ENCODE results near the gene LBX1. TPM values are rescaled to one million over a fixed set of nuclear protein-coding genes. Genes with fewer than 3 reads are reported as not detected.

Gene LBX1
- total RNA-seq, 1 donor from 2014 or later: not detected

- H3K27ac Mint-ChIP-seq: no peak overlapping the region
- no peak for TF ChIP-seq CTCF (IDR thresholded peaks at IDR 0.05; ENCODE audit: unreplicated experiment)
- H3K9me3 Mint-ChIP-seq: peaks cover 5% of the 10 kb centered on the region
- peaks cover 35% of the 10 kb centered on the region for H3K4me1 Mint-ChIP-seq
- peaks cover 3% of the 10 kb centered on the region for H3K36me3 Mint-ChIP-seq
- no peak overlapping the region for H3K4me3 Mint-ChIP-seq
- peaks cover 16% of the 10 kb centered on the region for H3K27me3 Mint-ChIP-seq (ENCODE audit: low read depth)
- no peak for DNase-seq (ENCODE audit: low spot score in 2 of 2, unreplicated experiment in 2 of 2)
Measured at GRCh38 chr10:101261702-101262101, 32.4 kb upstream of the LBX1 start.

GRCh38 chr10:101260764-101261481, 31.7 kb upstream of the LBX1 start:
- Mint-ChIP-seq H3K9me3 (peaks cover 5% of the 10 kb centered on the region), H3K4me3 (no peak overlapping the region), H3K27me3 (ENCODE audit: low read depth) (peaks cover 21% of the 10 kb centered on the region), H3K27ac (no peak overlapping the region), H3K4me1 (peaks cover 35% of the 10 kb centered on the region), H3K36me3 (peaks cover 3% of the 10 kb centered on the region)
- DNase-seq (ENCODE audit: low spot score in 2 of 2, unreplicated experiment in 2 of 2): no peak
- no peak for TF ChIP-seq CTCF (IDR thresholded peaks at IDR 0.05; ENCODE audit: unreplicated experiment)

GRCh38 chr10:101258179-101258885, 29.1 kb upstream of the LBX1 start:
- DNase-seq (ENCODE audit: low spot score in 2 of 2, unreplicated experiment in 2 of 2): no peak
- Mint-ChIP-seq H3K9me3 (peaks cover 5% of the 10 kb centered on the region), H3K4me3 (no peak overlapping the region), H3K36me3 (peaks cover 3% of the 10 kb centered on the region), H3K4me1 (peaks cover 30% of the 10 kb centered on the region), H3K27ac (no peak overlapping the region), H3K27me3 (ENCODE audit: low read depth) (peaks cover 39% of the 10 kb centered on the region)
- TF ChIP-seq CTCF (IDR thresholded peaks at IDR 0.05; ENCODE audit: unreplicated experiment): no peak

- no peak for DNase-seq (ENCODE audit: low spot score in 2 of 2, unreplicated experiment in 2 of 2)
- Mint-ChIP-seq H3K27me3 (ENCODE audit: low read depth) (peaks cover 44% of the 10 kb centered on the region), H3K4me1 (peaks cover 22% of the 10 kb centered on the region)
Measured at GRCh38 chr10:101257491-101257890, 28.2 kb upstream of the LBX1 start.

GRCh38 chr10:101257084-101257483, 27.8 kb upstream of the LBX1 start:
- peaks cover 5% of the 10 kb centered on the region for H3K9me3 Mint-ChIP-seq
- H3K36me3 Mint-ChIP-seq: peaks cover 3% of the 10 kb centered on the region
- TF ChIP-seq CTCF (IDR thresholded peaks at IDR 0.05; ENCODE audit: unreplicated experiment): no peak
- H3K27ac Mint-ChIP-seq: no peak overlapping the region
- peaks cover 44% of the 10 kb centered on the region for H3K27me3 Mint-ChIP-seq (ENCODE audit: low read depth)
- no peak for DNase-seq (ENCODE audit: low spot score in 2 of 2, unreplicated experiment in 2 of 2)
- peaks cover 18% of the 10 kb centered on the region for H3K4me1 Mint-ChIP-seq
- no peak overlapping the region for H3K4me3 Mint-ChIP-seq

More at GRCh38 chr10:101257491-101257890, 28.2 kb upstream of the LBX1 start:
- Mint-ChIP-seq H3K9me3 (peaks cover 5% of the 10 kb centered on the region), H3K4me3 (no peak overlapping the region), H3K36me3 (peaks cover 3% of the 10 kb centered on the region), H3K27ac (no peak overlapping the region)
- TF ChIP-seq CTCF (IDR thresholded peaks at IDR 0.05; ENCODE audit: unreplicated experiment): no peak
